H9 (cell line): Measurements from ENCODE around the gene MYO15A. TPM values are rescaled to one million over a fixed set of nuclear protein-coding genes. Genes with fewer than 3 reads are reported as not detected.

ENCODE experiments used
- DNase-seq: peaks from one replicate; pipeline ENCODE4 v3.0.0-alpha.2; 2017
- H2AFZ ChIP-seq: one replicate; pipeline ENCODE4 v1.6.1; 2013; ENCODE audit warnings: mild to moderate bottlenecking, low read length, control low read depth, moderate library complexity
- H2AK5ac ChIP-seq: 2 replicates; pipeline ENCODE4 v1.6.1; 2013; ENCODE audit warnings: low read length, control low read depth, mixed read lengths; ENCODE audit not compliant: insufficient read length
- H2BK120ac ChIP-seq: one replicate; pipeline ENCODE4 v1.6.1; 2013; ENCODE audit warnings: low read depth, mild to moderate bottlenecking, low read length, control low read depth, inconsistent platforms; ENCODE audit not compliant: poor library complexity, severe bottlenecking
- H2BK12ac ChIP-seq: 2 replicates; pipeline ENCODE4 v1.6.1; 2013; ENCODE audit warnings: low read length, control low read depth, mixed read lengths, low read depth; ENCODE audit not compliant: insufficient read length
- H2BK15ac ChIP-seq: 2 replicates; pipeline ENCODE4 v1.6.1; 2013; ENCODE audit warnings: low read depth, low read length, control low read depth
- H2BK20ac ChIP-seq: one replicate; pipeline ENCODE4 v1.6.1; 2013; ENCODE audit warnings: low read depth, mild to moderate bottlenecking, low read length, control low read depth, inconsistent platforms; ENCODE audit not compliant: poor library complexity, severe bottlenecking
- H2BK5ac ChIP-seq: 2 replicates; pipeline ENCODE4 v1.6.1; 2013; ENCODE audit warnings: low read length, control low read depth, mixed read lengths; ENCODE audit not compliant: insufficient read length
- H3K14ac ChIP-seq: 2 replicates; pipeline ENCODE4 v1.6.1; 2013; ENCODE audit warnings: low read length, control low read depth; ENCODE audit not compliant: insufficient read depth
- H3K18ac ChIP-seq: 2 replicates; pipeline ENCODE4 v1.6.1; 2013; ENCODE audit warnings: low read depth, mild to moderate bottlenecking, mixed read lengths, low read length, control low read depth; ENCODE audit not compliant: insufficient read length
- H3K23ac ChIP-seq: 2 replicates; pipeline ENCODE4 v1.6.1; 2013; ENCODE audit warnings: low read length, control low read depth, mixed read lengths, low read depth; ENCODE audit not compliant: insufficient read length
- H3K23me2 ChIP-seq: 2 replicates; pipeline ENCODE4 v1.6.1; 2013; ENCODE audit warnings: low read depth, mild to moderate bottlenecking, mixed read lengths, low read length, control low read depth; ENCODE audit not compliant: insufficient read length, poor library complexity, severe bottlenecking
- H3K27ac ChIP-seq: 2 replicates; pipeline ENCODE4 v1.5.1; 2013; ENCODE audit warnings: low read length, control low read depth, mixed read lengths, low read depth; ENCODE audit not compliant: insufficient read length
- H3K27me3 ChIP-seq: 2 replicates; pipeline ENCODE4 v1.6.1; 2013; ENCODE audit warnings: low read length, control low read depth, inconsistent platforms; ENCODE audit not compliant: insufficient read depth
- H3K4ac ChIP-seq: 2 replicates; pipeline ENCODE4 v1.6.1; 2013; ENCODE audit warnings: low read depth, mild to moderate bottlenecking, control low read depth, inconsistent platforms, low read length, moderate library complexity
- H3K4me1 ChIP-seq: 2 replicates; pipeline ENCODE4 v1.6.1; 2013; ENCODE audit warnings: low read length, control low read depth, inconsistent platforms; ENCODE audit not compliant: insufficient read depth
- H3K4me2 ChIP-seq: 2 replicates; pipeline ENCODE4 v1.6.1; 2013; ENCODE audit warnings: low read length, control low read depth, mixed read lengths; ENCODE audit not compliant: insufficient read length, insufficient read depth
- H3K56ac ChIP-seq: 2 replicates; pipeline ENCODE4 v1.6.1; 2013; ENCODE audit warnings: low read depth, mild to moderate bottlenecking, mixed read lengths, low read length, control low read depth; ENCODE audit not compliant: insufficient read length
- H3K79me1 ChIP-seq: 2 replicates; pipeline ENCODE4 v1.6.1; 2013; ENCODE audit warnings: low read depth, mild to moderate bottlenecking, moderate library complexity, low read length, control low read depth, inconsistent platforms; ENCODE audit not compliant: insufficient read depth, poor library complexity, severe bottlenecking
- H3K79me2 ChIP-seq: 2 replicates; pipeline ENCODE4 v1.6.1; 2013; ENCODE audit warnings: low read length, control low read depth, inconsistent platforms; ENCODE audit not compliant: insufficient read depth
- H3K9ac ChIP-seq: 2 replicates; pipeline ENCODE4 v1.6.1; 2013; ENCODE audit warnings: low read length, control low read depth, mixed read lengths; ENCODE audit not compliant: insufficient read length; ENCODE audit errors: extremely low read depth
- H3K9me3 ChIP-seq: one replicate; pipeline ENCODE4 v1.6.1; 2013; ENCODE audit warnings: low read depth, low read length, inconsistent platforms; ENCODE audit not compliant: control insufficient read depth
- H3T11ph ChIP-seq: one replicate; pipeline ENCODE4 v1.6.1; 2013; ENCODE audit warnings: mild to moderate bottlenecking, low read length, control low read depth, inconsistent platforms
- H4K20me1 ChIP-seq: one replicate; pipeline ENCODE4 v1.6.1; 2013; ENCODE audit not compliant: control insufficient read depth, insufficient read length, insufficient read depth
- H4K5ac ChIP-seq: 2 replicates; pipeline ENCODE4 v1.6.1; 2013; ENCODE audit warnings: low read depth, mild to moderate bottlenecking, mixed read lengths, low read length, control low read depth; ENCODE audit not compliant: insufficient read length
- H4K8ac ChIP-seq: replicated peaks from 2 replicates; pipeline ENCODE4 v1.6.1; 2013; ENCODE audit warnings: low read length, control low read depth, mixed read lengths, low read depth; ENCODE audit not compliant: insufficient read length
- H4K91ac ChIP-seq: 2 replicates; pipeline ENCODE4 v1.6.1; 2013; ENCODE audit warnings: low read depth, mild to moderate bottlenecking, moderate library complexity, mixed read lengths, low read length, control low read depth; ENCODE audit not compliant: insufficient read length
- H3K27ac Mint-ChIP-seq, 3 experiments: 2 replicates in 2 of 3; 3 replicates in 1 of 3; pipeline ENCODE4 v1.8.0; 2020 to 2021; ENCODE audit warnings: mixed read lengths in 3 of 3, mild to moderate bottlenecking in 1 of 3, moderate library complexity in 1 of 3
- H3K27me3 Mint-ChIP-seq: 2 replicates; pipeline ENCODE4 v1.8.0; 2021; ENCODE audit warnings: low read depth, mild to moderate bottlenecking, moderate library complexity, mixed read lengths
- H3K36me3 Mint-ChIP-seq, 3 experiments: 2 replicates in 2 of 3; 3 replicates in 1 of 3; pipeline ENCODE4 v1.8.0; 2020 to 2021; ENCODE audit warnings: low read depth in 3 of 3, mixed read lengths in 3 of 3; ENCODE audit not compliant: insufficient read depth in 1 of 3
- H3K4me1 Mint-ChIP-seq, 2 experiments: 2 replicates each; pipeline ENCODE4 v1.8.0; 2020; ENCODE audit warnings: mixed read lengths in 2 of 2
- H3K4me3 Mint-ChIP-seq, 2 experiments: 2 replicates in 1 of 2; 3 replicates in 1 of 2; pipeline ENCODE4 v1.8.0; 2020 to 2021; ENCODE audit warnings: mild to moderate bottlenecking in 2 of 2, mixed read lengths in 2 of 2, moderate library complexity in 1 of 2
- H3K9me3 Mint-ChIP-seq, 2 experiments: 2 replicates in 1 of 2; 3 replicates in 1 of 2; pipeline ENCODE4 v1.8.0; 2020; ENCODE audit warnings: mild to moderate bottlenecking in 2 of 2, mixed read lengths in 2 of 2, moderate library complexity in 1 of 2
- CTCF ChIP-seq: fragments of 200-600 bp; sonication (generic); conservative IDR thresholded peaks from 3 replicates; pipeline ENCODE4 v1.8.0; 2021; ENCODE audit warnings: antibody characterized with exemption, mild to moderate bottlenecking
- WGBS: extraction: QIAGEN DNeasy Blood & Tissue Kit; methylation state at CpG from one replicate; pipeline ENCODE4 v1.1.7; 2013; ENCODE audit warnings: missing lambda C conversion rate, low lambda C conversion rate, mixed read lengths; ENCODE audit not compliant: insufficient read length; ENCODE audit errors: extremely low coverage; 5-methylcytosine and 5-hydroxymethylcytosine counted together
- total RNA-seq: library from RNA; stranded (reverse); gene quantifications from 2 replicates; pipeline ENCODE4 v1.2.1, GENCODE V29; 2021

MYO15A gene
- total RNA-seq, 1 experiment from 2014 or later = 2.5 TPM

DNA sequence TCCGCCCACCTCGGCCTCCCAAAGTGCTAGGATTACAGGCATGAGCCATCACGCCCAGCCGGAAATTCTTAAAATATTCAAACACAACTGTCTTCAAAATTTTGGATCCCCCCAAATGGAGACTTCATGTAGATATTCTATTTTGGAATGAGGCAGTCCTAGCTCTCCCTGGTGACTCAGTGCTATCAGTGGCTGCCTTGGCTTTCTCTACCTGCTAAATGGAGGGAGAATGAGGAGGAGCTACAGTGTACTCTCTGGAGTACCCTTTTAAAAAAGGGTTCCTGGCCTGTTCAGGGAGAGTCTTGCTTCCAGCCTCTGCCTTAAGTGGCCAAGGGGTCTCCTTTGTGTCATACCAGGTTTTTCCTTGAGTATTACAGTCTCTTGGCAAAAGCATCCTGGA is 85.8 kb downstream of the MYO15A start:
- Histone ChIP-seq H3K79me2 (peaks cover 21% of the 10 kb centered on the region; the same call in 1 of the 2 replicates), H3K27me3 (no peaks in the 10 kb centered on the region), H2BK5ac (no peak overlapping the region), H3K9ac (no peak overlapping the region), H3K14ac (no peak overlapping the region), H3K79me1 (peaks cover 10% of the 10 kb centered on the region), H3K4ac (no peak overlapping the region), H3K23ac (no peak overlapping the region), H2BK120ac (no peak overlapping the region), H3K4me1 (no peaks in the 10 kb centered on the region), H4K20me1 (no peaks in the 10 kb centered on the region), H3K18ac (no peak overlapping the region), H3T11ph (no peak overlapping the region), H2AK5ac (no peak overlapping the region), H3K9me3 (no peaks in the 10 kb centered on the region), H2BK20ac (no peak overlapping the region), H3K4me2 (no peak overlapping the region), H4K8ac (no peak overlapping the region), H4K5ac (no peak overlapping the region), H2AFZ (no peak overlapping the region), H4K91ac (no peak overlapping the region), H3K23me2 (no peaks in the 10 kb centered on the region), H2BK12ac (no peak overlapping the region), H3K27ac (no peak overlapping the region), H3K56ac (no peak overlapping the region), H2BK15ac (no peak overlapping the region)
- TF ChIP-seq CTCF = no peak
- no peaks in the 10 kb centered on the region for H3K9me3 Mint-ChIP-seq
- no peak for DNase-seq
- no peaks in the 10 kb centered on the region for H3K27me3 Mint-ChIP-seq
- peaks cover 4 to 5% of the 10 kb centered on the region in 2 experiments; a peak in 3 of 4 replicates for H3K4me1 Mint-ChIP-seq
- no CpG with 5 or more reads among the region's 4 CpGs for WGBS
- H3K27ac Mint-ChIP-seq = no peak overlapping the region
- no peak overlapping the region for H3K4me3 Mint-ChIP-seq
- peaks cover 33 to 75% (median 55%) of the 10 kb centered on the region in 3 experiments for H3K36me3 Mint-ChIP-seq
